Measurements from ENCODE around the gene CUL5. TPM values are rescaled to one million over a fixed set of nuclear protein-coding genes. Genes with fewer than 3 reads are reported as not detected.

CUL5 gene
- total RNA-seq, 4 donors from 2014 or later, result 20.4 to 41.6 (median 32.8) TPM

DNA sequence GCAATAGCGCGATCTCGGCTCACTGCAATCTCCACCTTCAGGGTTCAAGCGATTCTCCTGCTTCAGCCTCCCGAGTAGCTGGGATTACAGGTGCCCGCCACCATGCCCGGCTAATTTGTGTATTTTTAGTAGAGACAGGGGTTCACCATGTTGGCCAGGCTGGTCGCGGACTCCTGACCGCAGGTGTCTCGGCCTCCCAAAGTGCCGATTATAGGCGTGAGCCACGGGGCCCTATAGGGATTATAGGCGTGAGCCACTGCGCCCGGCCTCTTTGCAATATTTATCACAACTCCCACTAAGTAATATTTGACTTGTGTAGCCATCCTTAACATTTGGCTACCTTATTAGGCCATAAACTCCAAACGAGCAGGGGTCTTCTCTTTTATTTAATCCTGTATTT lies 879 bp upstream of the CUL5 start:
- TF ChIP-seq, protein P1, sequence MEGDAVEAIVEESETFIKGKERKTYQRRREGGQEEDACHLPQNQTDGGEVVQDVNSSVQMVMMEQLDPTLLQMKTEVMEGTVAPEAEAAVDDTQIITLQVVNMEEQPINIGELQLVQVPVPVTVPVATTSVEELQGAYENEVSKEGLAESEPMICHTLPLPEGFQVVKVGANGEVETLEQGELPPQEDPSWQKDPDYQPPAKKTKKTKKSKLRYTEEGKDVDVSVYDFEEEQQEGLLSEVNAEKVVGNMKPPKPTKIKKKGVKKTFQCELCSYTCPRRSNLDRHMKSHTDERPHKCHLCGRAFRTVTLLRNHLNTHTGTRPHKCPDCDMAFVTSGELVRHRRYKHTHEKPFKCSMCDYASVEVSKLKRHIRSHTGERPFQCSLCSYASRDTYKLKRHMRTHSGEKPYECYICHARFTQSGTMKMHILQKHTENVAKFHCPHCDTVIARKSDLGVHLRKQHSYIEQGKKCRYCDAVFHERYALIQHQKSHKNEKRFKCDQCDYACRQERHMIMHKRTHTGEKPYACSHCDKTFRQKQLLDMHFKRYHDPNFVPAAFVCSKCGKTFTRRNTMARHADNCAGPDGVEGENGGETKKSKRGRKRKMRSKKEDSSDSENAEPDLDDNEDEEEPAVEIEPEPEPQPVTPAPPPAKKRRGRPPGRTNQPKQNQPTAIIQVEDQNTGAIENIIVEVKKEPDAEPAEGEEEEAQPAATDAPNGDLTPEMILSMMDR (IDR thresholded peaks at IDR 0.05; ENCODE audit: low read depth), result no peak

DNA sequence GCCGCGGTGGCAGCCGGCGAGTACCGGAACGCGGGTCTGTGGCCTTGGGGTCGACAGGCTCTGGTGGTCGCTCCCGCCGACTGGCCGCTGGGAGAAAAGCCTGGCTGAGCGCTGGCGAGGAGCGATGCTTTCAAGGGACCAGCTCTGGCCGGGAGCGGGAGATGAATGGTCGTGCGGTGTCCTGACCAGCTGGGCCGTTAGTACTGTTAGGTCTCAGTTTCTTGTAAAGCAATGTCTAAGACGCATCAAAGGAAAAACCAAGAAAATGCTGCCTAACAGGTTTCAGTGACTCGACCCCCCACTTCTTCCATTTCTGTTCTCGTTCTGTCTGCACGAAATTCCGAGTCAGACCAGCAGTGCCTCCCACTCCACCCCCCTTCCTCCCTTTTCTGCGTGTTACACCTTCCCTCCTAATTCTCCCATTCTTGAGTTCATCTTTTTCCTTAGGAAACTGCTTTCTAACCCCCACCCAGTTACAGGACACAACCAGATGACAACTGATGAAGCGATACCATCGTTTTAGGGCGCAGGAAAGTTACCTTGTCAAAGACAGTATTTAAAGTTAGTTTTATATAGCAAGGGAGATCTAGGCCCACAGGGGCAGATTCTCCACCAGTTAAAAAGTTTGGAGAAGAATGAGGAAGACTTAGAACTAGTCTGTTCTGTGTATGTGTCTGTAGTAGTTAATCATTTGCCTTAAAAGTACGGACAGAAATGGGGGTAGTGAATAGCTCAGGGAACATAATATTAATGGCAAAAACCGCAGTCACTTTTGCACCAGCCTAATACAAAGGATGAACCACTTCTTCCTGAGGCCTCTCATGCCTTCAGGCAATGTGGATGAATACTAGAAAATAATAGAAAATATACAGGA lies 1.0 kb downstream of the CUL5 start:
- TF ChIP-seq, protein P1 (IDR thresholded peaks at IDR 0.05; ENCODE audit: low read depth), result no peak

DNA sequence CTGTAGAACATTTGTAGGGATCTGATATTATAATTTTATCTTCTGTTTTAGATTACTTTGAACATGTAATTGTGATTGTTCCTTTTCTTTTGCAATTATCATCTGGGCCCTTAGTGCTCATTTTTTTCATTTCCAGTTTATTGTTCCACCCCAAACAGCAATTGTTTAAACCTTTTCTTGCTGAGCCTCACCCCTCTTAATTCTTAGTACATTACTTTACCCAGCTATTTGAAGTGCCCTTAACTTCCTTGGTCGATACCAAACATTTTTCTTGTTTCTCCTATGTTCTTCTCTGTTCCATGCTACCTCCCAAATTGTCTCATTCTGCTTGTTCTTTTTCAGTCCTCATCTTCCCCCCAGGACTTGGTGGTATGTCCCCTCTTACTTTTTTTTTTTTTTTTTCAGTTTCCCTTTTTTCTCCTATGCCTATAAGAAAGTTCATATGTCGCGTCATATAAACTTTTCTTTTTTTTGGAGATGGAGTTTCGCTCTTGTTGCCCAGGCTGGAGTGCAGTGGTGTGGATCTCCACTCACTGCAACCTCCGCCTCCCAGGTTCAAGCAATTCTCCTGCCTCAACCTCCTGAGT lies 3.5 kb downstream of the CUL5 start:
- TF ChIP-seq, protein P1 (IDR thresholded peaks at IDR 0.05; ENCODE audit: low read depth), result no peak

DNA sequence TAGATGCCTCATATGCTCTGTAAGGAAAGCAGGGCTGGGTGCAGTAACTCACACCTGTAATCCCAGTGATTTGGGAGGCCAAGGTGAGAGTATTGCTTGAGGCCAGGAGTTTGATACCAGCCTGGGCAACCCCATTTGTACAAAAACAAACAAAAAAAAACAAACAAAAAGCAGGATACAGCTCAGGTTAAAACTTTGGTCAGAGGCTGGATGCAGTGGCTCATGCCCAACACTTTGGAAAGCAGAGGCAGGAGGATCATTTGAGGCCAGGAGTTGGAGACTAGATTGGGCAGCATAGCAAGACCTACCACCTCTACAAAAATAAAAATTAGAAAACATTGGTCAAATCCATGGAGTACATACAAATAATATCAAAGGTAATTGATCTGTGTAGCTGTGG lies 7.9 kb downstream of the CUL5 start:
- TF ChIP-seq, protein P1 (IDR thresholded peaks at IDR 0.05; ENCODE audit: low read depth), result no peak

DNA sequence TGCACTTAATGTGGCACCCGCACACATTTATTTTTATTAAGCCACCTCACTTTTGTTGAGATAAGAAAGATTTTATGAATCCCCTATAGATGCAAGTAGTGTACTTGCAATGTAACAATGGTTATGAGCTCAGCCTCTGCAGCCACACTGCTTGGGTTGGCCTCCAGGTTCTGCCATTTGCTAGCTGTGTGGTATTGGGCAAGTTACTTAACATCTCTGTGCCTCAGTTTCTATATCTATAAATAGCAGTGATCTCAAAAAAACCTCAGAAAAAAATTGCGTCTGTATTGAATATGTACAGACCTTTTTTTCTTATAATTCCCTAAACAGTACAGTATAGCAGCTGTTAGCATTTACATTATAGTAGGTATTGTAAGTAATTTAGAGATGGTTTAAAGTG lies 10.0 kb downstream of the CUL5 start:
- TF ChIP-seq, protein P1 (IDR thresholded peaks at IDR 0.05; ENCODE audit: low read depth), result no peak

DNA sequence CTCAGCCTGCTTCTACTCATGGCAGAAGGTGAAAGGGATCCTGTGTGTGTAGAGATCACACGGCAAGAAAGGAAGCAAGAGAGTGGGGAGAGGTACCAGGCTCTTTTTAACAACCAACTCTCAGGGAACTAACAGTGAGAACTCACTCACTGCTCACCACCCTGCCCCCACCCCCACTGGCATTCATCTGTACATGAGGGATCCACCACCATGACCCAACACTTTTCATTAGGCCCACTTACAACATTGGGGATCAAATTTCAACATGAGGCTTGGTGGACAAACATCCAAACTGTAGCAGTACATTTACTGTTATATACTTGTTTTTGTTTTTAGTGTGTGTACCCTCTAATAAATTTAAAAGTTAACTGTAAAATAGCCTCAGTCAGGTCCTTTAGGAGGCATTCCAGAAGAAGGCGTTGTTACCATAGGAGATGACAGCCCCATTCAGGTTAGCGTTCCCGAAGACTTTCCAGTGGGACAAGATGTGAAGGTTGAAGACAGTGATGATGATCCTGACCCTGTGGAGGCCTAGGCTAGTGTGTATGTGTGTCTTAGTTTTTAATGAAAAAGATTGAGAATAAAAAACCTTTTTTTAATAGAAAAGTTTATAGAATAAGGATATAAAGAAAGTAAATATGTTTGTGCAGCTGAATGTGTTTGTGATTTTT lies 11.3 kb downstream of the CUL5 start:
- TF ChIP-seq, protein P1 (IDR thresholded peaks at IDR 0.05; ENCODE audit: low read depth), result no peak
